GM23338 (cell line): ENCODE measurements around the gene BMF. TPM values are rescaled to one million over a fixed set of nuclear protein-coding genes. Genes with fewer than 3 reads are reported as not detected.
"Not testable (repeated sequence)": the region's sequence is repeated elsewhere in the genome, so short reads cannot be mapped to it uniquely, and the experiment has no call there.

Experiments
- ATAC-seq: fragments of 200-7000 bp; cut with Tn5 transposase; 3 replicates; pipeline ENCODE4 v1.9.1; 2020
- DNase-seq: peaks from one replicate; pipeline ENCODE4 v3.0.0-alpha.2; 2015; ENCODE audit warnings: low spot score
- H2AFZ ChIP-seq: fragments of 200-600 bp; sonication (generic); 2 replicates; pipeline ENCODE4 v1.8.0; 2016; ENCODE audit warnings: antibody characterized with exemption, mild to moderate bottlenecking, moderate library complexity
- H3F3A ChIP-seq: fragments of 200-600 bp; sonication (generic); replicated peaks from 2 replicates; pipeline ENCODE4 v1.8.0; 2017; ENCODE audit warnings: antibody characterized with exemption, mixed run types, low read depth
- H3K27ac ChIP-seq: fragments of 200-600 bp; sonication (generic); 2 replicates; pipeline ENCODE4 v1.6.1; 2016; ENCODE audit warnings: low read depth
- H3K27me3 ChIP-seq: fragments of 200-600 bp; sonication (generic); 2 replicates; pipeline ENCODE4 v1.8.0; 2016; ENCODE audit warnings: mild to moderate bottlenecking, mixed run types, moderate library complexity; ENCODE audit not compliant: insufficient read depth
- H3K36me3 ChIP-seq: fragments of 200-600 bp; sonication (generic); 2 replicates; pipeline ENCODE4 v1.8.0; 2016; ENCODE audit warnings: mild to moderate bottlenecking; ENCODE audit not compliant: insufficient read depth
- H3K4me1 ChIP-seq: fragments of 200-600 bp; sonication (generic); 2 replicates; pipeline ENCODE4 v1.8.0; 2016; ENCODE audit warnings: mild to moderate bottlenecking, moderate library complexity; ENCODE audit not compliant: insufficient read depth
- H3K4me2 ChIP-seq: fragments of 200-600 bp; sonication (generic); 2 replicates; pipeline ENCODE4 v1.7.1; 2017; ENCODE audit warnings: mixed run types
- H3K4me3 ChIP-seq: fragments of 200-600 bp; sonication (generic); 2 replicates; pipeline ENCODE4 v1.6.1; 2016; ENCODE audit warnings: mixed run types
- H3K79me2 ChIP-seq: fragments of 200-600 bp; sonication (generic); replicated peaks from 2 replicates; pipeline ENCODE4 v1.8.0; 2017; ENCODE audit warnings: mild to moderate bottlenecking; ENCODE audit not compliant: insufficient read depth
- H3K9me2 ChIP-seq: fragments of 200-600 bp; sonication (generic); 2 replicates; pipeline ENCODE4 v1.8.0; 2017; ENCODE audit not compliant: insufficient read depth
- H4K20me1 ChIP-seq: fragments of 200-600 bp; sonication (generic); replicated peaks from 2 replicates; pipeline ENCODE4 v1.8.0; 2017; ENCODE audit warnings: mild to moderate bottlenecking; ENCODE audit not compliant: insufficient read depth
- H3K27ac Mint-ChIP-seq: 2 replicates; pipeline ENCODE4 v1.8.0; 2020; ENCODE audit warnings: inconsistent platforms, mild to moderate bottlenecking, moderate library complexity, mixed read lengths
- H3K27me3 Mint-ChIP-seq: 3 replicates; pipeline ENCODE4 v1.8.0; 2022; ENCODE audit warnings: low read depth, mild to moderate bottlenecking, moderate library complexity, mixed read lengths, inconsistent platforms; ENCODE audit not compliant: insufficient read depth, poor library complexity
- H3K36me3 Mint-ChIP-seq: 3 replicates; pipeline ENCODE4 v1.8.0; 2021; ENCODE audit warnings: low read depth, mild to moderate bottlenecking, inconsistent platforms, moderate library complexity, mixed read lengths
- H3K4me1 Mint-ChIP-seq: 3 replicates; pipeline ENCODE4 v1.8.0; 2020; ENCODE audit warnings: mild to moderate bottlenecking, inconsistent platforms, mixed read lengths
- H3K4me3 Mint-ChIP-seq: 3 replicates; pipeline ENCODE4 v1.8.0; 2021; ENCODE audit warnings: moderate library complexity, mild to moderate bottlenecking, inconsistent platforms, mixed read lengths
- H3K9me3 Mint-ChIP-seq: 3 replicates; pipeline ENCODE4 v1.8.0; 2020; ENCODE audit warnings: moderate library complexity, mild to moderate bottlenecking, inconsistent platforms, mixed read lengths
- CREB1 ChIP-seq: fragments of 250-450 bp; sonication (Bioruptor Pico); IDR thresholded peaks from 2 replicates; pipeline ENCODE4 v1.5.0; 2020; ENCODE audit warnings: low read depth, mild to moderate bottlenecking, moderate library complexity
- EZH2 ChIP-seq: fragments of 200-600 bp; sonication (generic); IDR thresholded peaks from one replicate; pipeline ENCODE4 v1.8.0; 2017; ENCODE audit warnings: antibody characterized with exemption, mild to moderate bottlenecking, low read depth; ENCODE audit not compliant: unreplicated experiment
- EZH2phosphoT487 ChIP-seq: fragments of 200-600 bp; sonication (generic); IDR thresholded peaks from one replicate; pipeline ENCODE4 v1.8.1; 2018; ENCODE audit warnings: antibody characterized with exemption; ENCODE audit not compliant: unreplicated experiment
- JUNB ChIP-seq: IDR thresholded peaks from one replicate; pipeline ENCODE4 v1.6.1; 2016; ENCODE audit warnings: antibody characterized with exemption; ENCODE audit not compliant: unreplicated experiment
- POLR2AphosphoS5 ChIP-seq: IDR thresholded peaks from 2 replicates; pipeline ENCODE4 v1.6.1; 2016; ENCODE audit warnings: antibody characterized with exemption, low read depth
- polyA plus RNA-seq: library from polyadenylated mRNA; unstranded; fragments of >200 nt; fragmentation: Nextera tagmentation; extraction: Ambion mirVana; gene quantifications from 2 replicates; pipeline ENCODE4 v1.2.1, GENCODE V29; 2016
- total RNA-seq: library from RNA; depleted of rRNA; stranded (reverse); fragments of >200 nt; shearing (Covaris generic); gene quantifications from 2 replicates; pipeline ENCODE4 v1.2.3, GENCODE V29; 2014
- TF ChIP-seq, protein P1 (sequence below): IDR thresholded peaks from 2 replicates; pipeline ENCODE4 v1.6.1; 2016; ENCODE audit warnings: antibody characterized with exemption
- TF ChIP-seq, protein P2 (sequence below), 2 experiments: fragments of 200-600 bp in 1 of 2; sonication (generic) in 1 of 2; conservative IDR thresholded peaks; 2 replicates each; pipeline versions ENCODE4 v1.5.1 to v1.6.1; 2016 to 2017; ENCODE audit warnings: antibody characterized with exemption in 2 of 2, low read depth in 2 of 2, mild to moderate bottlenecking in 2 of 2, moderate library complexity in 1 of 2

BMF gene
- total and polyA plus RNA-seq, 2 experiments from 2014 or later: 2.0 to 20.3 TPM

DNA sequence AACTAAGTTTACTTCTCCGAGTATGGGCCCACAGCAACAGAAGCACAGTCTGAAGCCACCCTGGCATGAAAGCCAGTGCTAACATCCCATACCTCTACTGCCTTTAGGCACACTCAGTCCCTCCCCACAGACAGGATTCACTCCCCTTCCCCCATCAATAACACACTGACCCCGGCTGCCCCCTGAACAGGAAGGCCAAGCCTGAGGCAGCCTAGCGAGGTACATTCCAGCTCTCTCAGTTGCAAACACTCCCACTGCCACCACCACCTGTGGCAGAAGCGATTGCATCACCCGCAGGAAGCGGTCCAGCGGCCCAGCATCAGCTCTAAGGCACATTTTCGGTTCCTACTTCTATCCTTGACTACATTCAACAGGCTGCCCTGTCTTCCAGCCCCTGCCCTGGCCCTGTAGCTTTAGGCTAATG, 7.0 kb upstream of the BMF start:
- Histone ChIP-seq H3K4me3 (peak overlapping the region; percentile 29; the same call in 1 of the 2 replicates), H3K4me1 (peaks cover 22% of the 10 kb centered on the region), H2AFZ (peak overlapping the region; percentile 94), H3K4me2 (peak overlapping the region; percentile 65; the same call in 1 of the 2 replicates), H3F3A (no peaks in the 10 kb centered on the region), H3K9me2 (no peaks in the 10 kb centered on the region), H4K20me1 (no peaks in the 10 kb centered on the region), H3K27ac (peak overlapping the region; percentile 60; the same call in 1 of the 2 replicates), H3K36me3 (no peaks in the 10 kb centered on the region), H3K27me3 (no peaks in the 10 kb centered on the region), H3K79me2 (no peaks in the 10 kb centered on the region)
- Mint-ChIP-seq H3K36me3 (no peaks in the 10 kb centered on the region; the same call in 2 of the 3 replicates), H3K4me1 (peaks cover 36% of the 10 kb centered on the region), H3K9me3 (no peaks in the 10 kb centered on the region), H3K4me3 (no peak overlapping the region; the same call in 2 of the 3 replicates), H3K27me3 (peaks cover 7% of the 10 kb centered on the region), H3K27ac (peak overlapping the region; percentile 87)
- no peak for TF ChIP-seq EZH2
- TF ChIP-seq, protein P1, sequence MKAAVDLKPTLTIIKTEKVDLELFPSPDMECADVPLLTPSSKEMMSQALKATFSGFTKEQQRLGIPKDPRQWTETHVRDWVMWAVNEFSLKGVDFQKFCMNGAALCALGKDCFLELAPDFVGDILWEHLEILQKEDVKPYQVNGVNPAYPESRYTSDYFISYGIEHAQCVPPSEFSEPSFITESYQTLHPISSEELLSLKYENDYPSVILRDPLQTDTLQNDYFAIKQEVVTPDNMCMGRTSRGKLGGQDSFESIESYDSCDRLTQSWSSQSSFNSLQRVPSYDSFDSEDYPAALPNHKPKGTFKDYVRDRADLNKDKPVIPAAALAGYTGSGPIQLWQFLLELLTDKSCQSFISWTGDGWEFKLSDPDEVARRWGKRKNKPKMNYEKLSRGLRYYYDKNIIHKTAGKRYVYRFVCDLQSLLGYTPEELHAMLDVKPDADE: 0 out of 2 replicates have a peak, but pooled peaks have one; percentile 24
- ATAC-seq: peak; percentile 74
- DNase-seq: peak; percentile 78

DNA sequence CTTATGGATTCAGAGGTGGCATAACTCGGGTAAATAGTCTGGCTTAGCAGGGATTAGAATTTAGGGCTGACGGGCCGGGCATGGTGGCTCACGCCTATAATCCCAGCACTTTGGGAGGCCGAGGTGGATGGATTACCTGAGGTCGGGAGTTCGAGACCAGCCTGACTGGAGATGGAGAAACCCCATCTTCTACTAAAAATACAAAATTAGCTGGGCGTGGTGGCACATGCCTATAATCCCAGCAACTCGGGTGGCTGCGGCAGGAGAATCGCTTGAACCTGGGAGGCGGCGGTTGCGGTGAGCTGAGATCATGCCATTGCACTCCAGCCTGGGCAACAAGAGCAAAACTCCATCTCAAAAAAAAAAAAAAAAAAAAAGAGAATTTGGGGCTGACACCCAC, 6.4 kb upstream of the BMF start:
- H3K9me2 ChIP-seq, H3K27me3 Mint-ChIP-seq, H3K27ac Mint-ChIP-seq, H3K4me3 Mint-ChIP-seq, H4K20me1 ChIP-seq, H3K27me3 ChIP-seq, H3K4me2 ChIP-seq, H3K4me3 ChIP-seq, H3K79me2 ChIP-seq, DNase-seq, H3F3A ChIP-seq, H3K36me3 ChIP-seq, H3K9me3 Mint-ChIP-seq, H3K36me3 Mint-ChIP-seq, ATAC-seq: not testable (repeated sequence)
- H3K4me1 Mint-ChIP-seq: peaks cover 37% of the 10 kb centered on the region
- Histone ChIP-seq H2AFZ (peak overlapping the region; percentile 94), H3K27ac (peak overlapping the region; percentile 60; the same call in 1 of the 2 replicates), H3K4me1 (peaks cover 22% of the 10 kb centered on the region)

DNA sequence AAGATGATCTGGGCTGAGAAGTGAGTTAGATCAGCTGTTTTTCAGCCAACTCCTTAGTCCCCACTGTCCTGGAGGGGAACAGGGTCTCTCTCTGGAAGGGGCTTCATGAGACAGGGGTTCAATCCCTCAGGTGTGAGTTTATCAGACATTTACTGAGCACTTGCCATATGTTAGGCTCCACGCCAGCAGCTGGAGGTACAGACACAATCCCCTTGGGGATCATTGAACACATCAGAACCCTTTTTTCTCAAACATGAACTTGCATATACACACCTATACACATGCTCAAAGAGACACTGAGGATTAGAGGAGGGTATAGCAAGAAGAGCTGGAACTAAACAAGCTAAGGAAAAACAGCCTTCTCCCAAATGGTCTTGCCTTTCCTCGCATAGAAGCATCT, 5.5 kb upstream of the BMF start:
- Mint-ChIP-seq H3K36me3 (no peaks in the 10 kb centered on the region; the same call in 2 of the 3 replicates), H3K27ac (no peak overlapping the region), H3K27me3 (peaks cover 7% of the 10 kb centered on the region), H3K4me3 (no peak overlapping the region), H3K4me1 (peaks cover 42% of the 10 kb centered on the region), H3K9me3 (no peaks in the 10 kb centered on the region)
- H2AFZ ChIP-seq: 0 out of 2 replicates have a peak overlapping the region, but pooled peaks have one; percentile 32
- H3K4me3 ChIP-seq: no peak overlapping the region
- peaks cover 30% of the 10 kb centered on the region for H3K4me1 ChIP-seq
- H3K27me3 ChIP-seq: no peaks in the 10 kb centered on the region
- H3K4me2 ChIP-seq: no peak overlapping the region
- H4K20me1 ChIP-seq: no peaks in the 10 kb centered on the region
- ATAC-seq (no peak), DNase-seq (no peak)
- no peaks in the 10 kb centered on the region for H3K79me2 ChIP-seq
- no peaks in the 10 kb centered on the region for H3K36me3 ChIP-seq
- H3K9me2 ChIP-seq: no peaks in the 10 kb centered on the region
- TF ChIP-seq POLR2AphosphoS5: no peak
- TF ChIP-seq, protein P2, sequence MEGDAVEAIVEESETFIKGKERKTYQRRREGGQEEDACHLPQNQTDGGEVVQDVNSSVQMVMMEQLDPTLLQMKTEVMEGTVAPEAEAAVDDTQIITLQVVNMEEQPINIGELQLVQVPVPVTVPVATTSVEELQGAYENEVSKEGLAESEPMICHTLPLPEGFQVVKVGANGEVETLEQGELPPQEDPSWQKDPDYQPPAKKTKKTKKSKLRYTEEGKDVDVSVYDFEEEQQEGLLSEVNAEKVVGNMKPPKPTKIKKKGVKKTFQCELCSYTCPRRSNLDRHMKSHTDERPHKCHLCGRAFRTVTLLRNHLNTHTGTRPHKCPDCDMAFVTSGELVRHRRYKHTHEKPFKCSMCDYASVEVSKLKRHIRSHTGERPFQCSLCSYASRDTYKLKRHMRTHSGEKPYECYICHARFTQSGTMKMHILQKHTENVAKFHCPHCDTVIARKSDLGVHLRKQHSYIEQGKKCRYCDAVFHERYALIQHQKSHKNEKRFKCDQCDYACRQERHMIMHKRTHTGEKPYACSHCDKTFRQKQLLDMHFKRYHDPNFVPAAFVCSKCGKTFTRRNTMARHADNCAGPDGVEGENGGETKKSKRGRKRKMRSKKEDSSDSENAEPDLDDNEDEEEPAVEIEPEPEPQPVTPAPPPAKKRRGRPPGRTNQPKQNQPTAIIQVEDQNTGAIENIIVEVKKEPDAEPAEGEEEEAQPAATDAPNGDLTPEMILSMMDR (conservative IDR thresholded peaks at IDR 0.05; ENCODE audit: low read depth in 2 of 2): no peak
- no peak for TF ChIP-seq JUNB
- no peak for TF ChIP-seq EZH2
- no peak for TF ChIP-seq EZH2phosphoT487
- no peak for TF ChIP-seq CREB1 (CRISPR knock-in tag)
- H3K27ac ChIP-seq: no peak overlapping the region
- H3F3A ChIP-seq: no peaks in the 10 kb centered on the region
